Measurements from ENCODE around the gene GCC2. TPM values are rescaled to one million over a fixed set of nuclear protein-coding genes. Genes with fewer than 3 reads are reported as not detected.
A peak's percentile ranks its signal among the peaks of the same experiment; 100 is the strongest.
"Not testable (repeated sequence)": the region's sequence is repeated elsewhere in the genome, so short reads cannot be mapped to it uniquely, and the experiment has no call there.

The GCC2 gene
- polyA plus RNA-seq, 1 donor = 70.0 TPM

DNA sequence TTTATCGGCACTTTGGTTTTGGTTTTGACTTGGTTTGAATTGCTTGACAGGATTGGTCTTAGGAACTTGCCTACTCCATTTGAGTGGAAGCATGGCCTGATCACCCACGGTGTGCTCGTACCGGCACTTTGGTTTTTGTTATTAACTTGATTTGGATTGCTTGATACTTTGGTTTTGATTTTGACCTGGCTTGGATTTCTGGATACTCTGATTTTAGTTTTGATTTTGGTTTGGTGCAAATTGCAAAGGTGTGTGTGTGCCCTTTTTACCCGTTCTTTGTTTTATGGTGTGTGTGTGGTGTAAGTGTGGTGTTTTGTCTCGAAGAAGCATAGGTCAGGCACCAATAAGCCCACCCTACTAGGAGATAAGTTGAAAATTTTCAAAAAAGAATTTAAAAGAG lies 75.7 kb downstream of the GCC2 start:
- DNase-seq = not testable (repeated sequence)

DNA sequence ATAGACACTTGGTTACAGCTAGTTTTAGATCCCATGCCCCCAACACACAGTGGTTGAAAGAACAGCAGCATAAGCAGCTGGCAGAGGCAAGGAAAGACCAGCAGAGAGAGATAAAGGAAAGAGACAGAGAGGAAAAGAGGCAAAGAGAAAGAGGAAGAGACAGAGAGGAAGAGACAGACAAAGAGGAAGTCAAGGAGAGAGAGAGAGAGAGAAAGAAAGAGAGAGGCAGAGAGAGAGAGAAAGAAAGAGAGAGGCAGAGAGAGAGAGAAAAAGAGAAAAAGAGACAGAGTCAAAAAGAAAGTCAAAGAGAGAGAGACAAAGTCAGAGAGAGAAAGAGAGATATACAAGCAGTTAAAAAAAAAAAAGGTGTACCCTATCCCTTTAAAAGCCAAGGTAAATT lies 76.3 kb downstream of the GCC2 start:
- not testable (repeated sequence) for DNase-seq

DNA sequence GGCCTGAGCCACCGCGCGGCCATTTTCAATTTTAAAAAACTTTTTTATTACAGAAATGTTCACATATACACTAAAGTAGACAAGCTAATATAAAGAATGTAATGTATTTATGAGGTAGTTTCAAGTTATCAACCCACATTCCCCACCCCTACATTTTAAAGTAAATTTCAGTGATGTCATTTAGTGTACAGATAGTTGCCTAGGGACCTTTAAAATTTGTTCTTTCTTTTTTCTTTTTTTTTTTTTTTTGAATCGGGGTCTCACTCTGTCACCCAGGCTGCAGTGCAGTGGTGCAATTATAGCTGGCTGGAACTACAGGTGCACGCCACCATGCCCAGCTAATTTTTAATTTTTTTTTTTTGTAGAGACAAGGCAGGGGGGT lies 82.7 kb downstream of the GCC2 start:
- DNase-seq = no peak

DNA sequence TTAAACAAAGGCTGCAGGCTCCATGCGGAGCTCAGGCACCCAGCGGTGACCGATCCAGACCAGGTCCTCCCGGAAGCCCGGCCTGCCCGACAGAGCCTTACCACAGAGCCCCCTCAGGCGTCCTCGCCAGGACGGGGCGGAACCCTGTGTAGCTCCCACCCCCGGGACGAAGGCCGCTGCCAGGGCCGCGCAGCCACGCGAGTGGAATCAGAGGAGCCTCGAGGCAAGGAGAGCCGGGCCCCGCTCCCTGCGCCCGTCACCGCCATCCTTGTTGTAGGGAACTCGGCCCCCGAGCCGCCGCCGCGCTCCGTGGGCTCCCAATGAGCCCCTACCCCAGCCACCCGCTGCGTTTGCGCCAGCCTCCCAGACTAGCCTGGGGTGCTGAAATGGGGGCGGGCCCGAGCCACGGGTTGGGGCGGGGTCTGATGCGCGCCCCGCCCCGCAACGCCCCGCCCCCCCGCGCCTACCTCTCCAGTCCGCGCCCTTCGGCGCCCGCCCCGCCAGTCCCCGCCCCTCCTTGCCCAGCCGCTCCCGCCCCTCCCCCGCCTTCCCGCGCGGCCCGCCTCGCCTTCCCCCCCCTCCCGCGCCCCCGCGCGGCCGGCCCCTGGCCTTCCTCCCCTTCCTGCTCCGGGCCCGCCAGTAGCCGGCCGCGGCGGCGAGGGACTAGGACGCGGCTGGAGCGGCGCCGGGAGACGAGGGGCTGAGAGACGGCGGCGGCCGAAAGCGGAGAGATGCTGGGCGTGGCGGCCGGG lies 85.0 kb downstream of the GCC2 start, which contains the start of gene LIMS1:
TSS of gene LIMS1 (plus strand) at position 639 of the 752 bp plus-strand sequence. CDS start at position 732, 93 bp downstream.
- peak; percentile 90 for DNase-seq

DNA sequence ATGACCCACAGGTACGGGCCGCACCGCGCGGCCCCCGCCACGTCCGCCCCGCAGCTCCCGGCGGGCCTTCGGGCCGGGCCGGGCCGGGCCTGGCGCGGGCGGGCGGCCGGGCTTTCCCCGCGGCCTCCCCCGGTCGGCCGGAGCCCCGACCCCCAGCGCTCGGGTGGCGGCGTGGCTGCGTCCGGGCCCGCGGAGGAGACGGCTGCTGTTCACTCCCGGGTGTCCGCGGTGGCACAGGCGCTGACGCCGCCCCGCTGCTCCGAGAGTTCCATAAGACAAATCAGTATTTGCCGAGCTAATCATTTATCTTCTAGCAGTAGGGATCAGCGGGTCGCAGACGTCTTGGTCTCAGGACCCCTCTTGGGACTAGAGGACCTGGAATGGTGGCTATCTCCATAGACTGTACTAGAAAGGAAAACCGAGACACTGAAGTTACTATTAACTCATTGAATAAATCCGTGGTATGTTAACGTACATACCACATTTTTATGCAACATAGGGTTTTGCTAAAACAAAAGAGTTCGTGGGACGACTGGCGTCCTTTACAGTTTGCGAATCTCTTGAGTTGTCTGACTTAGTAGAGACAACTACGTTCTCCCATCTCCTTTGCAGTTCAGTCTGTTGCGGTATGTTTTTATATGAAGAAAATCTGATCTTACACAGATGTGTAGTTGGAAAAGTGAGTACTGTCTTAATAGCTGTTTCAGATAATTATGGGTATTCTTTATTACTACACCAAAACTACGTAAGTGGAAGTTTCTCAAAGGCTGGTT lies 85.8 kb downstream of the GCC2 start:
- DNase-seq = peak; percentile 58

DNA sequence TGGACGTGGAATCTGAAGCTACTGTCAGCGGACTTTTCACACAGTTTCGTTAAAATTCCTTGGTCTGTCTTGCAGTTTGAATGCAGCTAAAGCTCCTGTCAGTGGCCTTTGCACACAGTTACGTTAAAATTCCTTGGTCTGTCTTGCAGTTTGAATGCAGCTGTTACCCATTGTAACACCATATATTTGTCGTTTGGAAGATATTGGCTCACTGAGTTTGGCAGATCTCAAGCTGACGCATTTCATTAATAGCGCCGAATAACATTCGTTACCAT lies 86.3 kb downstream of the GCC2 start:
- no peak for DNase-seq

DNA sequence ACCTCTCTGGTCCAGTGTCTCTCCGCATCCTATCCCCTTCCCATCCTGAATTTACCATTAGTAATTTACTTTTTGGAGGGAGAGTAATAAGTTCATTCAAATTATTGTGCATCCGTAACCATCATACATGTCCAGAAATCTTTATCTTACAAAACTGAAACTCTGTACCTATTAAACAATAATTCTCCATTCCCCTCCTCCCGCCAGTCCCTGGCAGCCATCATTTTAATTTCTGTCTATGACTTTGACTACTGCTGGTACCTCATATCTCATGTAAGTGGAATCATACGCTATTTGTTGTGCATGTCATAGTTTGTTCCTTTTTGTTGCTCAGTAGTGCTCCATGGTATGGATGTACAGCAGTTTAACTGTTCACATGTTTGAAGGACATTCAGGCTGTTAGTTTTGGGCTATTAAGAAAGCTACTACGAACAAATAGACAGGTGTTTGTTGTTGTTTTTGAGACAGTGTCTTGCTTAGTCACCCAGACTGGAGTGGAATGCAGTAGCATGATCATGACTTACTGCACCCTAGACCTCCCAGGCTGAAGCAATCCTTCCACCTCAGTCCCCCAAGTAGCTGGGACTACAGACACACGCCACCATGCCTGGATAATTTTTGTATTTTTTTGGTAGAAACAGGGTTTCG lies 87.3 kb downstream of the GCC2 start:
- no peak for DNase-seq

DNA sequence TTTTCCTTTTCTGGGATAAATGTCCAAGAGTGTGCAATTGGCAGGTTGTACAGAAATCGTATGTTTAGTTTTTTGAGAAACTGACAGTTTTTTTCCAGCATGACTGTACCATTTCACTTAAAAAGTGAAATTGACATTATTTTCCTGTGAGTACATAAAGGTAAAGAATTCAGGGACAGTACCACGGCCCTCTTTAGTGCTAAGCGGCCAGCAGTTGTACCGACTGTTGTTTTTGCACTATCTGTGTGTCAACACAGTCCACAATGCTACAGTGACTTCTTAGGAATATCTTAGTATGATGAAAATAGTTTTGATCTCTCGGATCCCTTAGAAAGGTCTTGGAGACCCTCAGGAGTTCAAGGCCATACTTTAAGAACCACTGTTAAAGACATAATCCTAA lies 87.9 kb downstream of the GCC2 start:
- no peak for DNase-seq

DNA sequence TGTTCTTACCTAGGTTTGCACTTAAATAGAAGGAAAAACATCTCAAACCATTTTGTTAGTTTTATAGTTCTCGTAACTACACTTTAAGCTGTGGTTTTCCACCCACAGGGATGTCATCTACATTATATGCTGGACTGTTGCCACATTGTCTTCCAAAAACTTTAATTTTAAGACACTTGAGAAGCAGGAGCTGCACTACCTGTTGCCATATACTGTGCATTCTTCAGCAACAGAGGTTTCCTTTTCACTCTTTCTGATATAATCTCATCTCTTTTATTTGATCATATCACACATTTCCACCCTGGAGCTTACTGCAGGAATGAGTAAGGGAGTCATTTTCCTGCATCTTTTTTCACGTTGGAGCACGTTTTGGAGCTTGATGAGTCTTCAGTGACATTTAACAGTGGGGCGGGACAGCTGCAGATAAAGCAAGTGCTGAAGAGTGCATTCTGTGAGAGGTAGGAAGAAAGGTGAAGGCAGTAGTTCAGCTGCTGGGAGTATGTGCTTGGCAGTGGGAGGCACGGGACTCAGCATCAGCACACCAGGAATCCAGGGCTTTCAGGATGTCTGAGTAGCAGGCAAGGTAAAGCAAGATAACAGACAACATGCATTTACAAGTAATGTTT lies 89.1 kb downstream of the GCC2 start:
- no peak for DNase-seq

DNA sequence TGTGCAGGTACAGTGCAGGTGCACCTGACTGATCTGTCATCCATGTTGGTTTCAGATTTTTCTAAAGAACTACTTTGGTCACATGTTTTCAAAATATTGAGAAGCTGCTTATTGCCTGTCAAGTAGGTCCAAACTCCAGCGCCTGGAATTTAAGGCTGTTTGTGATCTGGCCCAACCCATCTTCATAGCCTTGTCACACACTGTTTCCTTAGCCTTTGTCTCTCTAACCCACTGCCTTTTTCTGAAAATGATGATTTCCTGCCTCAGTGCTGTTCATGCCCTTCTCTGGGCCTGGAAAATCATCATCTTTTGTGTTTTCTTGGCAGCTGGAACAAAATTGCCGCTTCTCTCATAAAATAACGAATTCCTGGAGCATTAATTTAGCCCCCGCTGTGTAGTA lies 92.4 kb downstream of the GCC2 start:
- no peak for DNase-seq

DNA sequence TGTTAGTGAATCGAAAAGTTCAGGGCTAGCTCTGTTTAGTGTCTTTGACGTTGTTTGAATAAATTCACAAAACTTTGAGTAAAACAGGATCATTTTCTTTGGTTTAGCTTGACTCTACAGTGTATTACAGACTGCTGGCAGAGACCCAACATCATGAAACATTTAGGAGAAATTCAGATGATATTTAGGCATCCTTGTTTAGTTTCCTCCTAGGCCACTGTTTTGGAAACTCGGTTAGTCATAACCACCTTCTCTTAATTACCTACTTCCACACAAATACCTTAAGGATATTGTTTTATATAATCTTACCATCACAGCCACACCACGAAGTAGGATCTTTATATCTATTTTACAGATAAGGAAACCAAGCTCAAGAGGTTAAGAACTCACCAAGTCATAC lies 93.1 kb downstream of the GCC2 start:
- no peak for DNase-seq

DNA sequence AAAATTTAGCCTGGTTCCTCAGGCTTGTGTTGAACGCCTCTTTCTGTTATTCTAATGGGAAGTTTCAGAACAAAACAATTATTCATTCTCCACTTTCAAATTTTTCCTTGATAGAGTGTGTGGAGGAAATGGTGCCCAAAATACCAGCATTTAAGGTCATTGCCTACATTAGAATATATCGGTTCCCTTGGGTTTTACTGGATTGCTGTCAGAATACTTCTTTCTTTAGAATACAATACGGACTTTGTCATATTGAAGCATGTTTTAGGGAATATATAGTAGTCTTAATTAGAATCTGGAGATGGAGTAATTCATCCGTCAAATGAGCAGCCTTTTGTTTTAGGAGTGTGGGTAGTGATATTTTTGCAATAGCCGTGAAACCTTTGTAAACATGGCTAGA lies 98.6 kb downstream of the GCC2 start:
- no peak for DNase-seq

DNA sequence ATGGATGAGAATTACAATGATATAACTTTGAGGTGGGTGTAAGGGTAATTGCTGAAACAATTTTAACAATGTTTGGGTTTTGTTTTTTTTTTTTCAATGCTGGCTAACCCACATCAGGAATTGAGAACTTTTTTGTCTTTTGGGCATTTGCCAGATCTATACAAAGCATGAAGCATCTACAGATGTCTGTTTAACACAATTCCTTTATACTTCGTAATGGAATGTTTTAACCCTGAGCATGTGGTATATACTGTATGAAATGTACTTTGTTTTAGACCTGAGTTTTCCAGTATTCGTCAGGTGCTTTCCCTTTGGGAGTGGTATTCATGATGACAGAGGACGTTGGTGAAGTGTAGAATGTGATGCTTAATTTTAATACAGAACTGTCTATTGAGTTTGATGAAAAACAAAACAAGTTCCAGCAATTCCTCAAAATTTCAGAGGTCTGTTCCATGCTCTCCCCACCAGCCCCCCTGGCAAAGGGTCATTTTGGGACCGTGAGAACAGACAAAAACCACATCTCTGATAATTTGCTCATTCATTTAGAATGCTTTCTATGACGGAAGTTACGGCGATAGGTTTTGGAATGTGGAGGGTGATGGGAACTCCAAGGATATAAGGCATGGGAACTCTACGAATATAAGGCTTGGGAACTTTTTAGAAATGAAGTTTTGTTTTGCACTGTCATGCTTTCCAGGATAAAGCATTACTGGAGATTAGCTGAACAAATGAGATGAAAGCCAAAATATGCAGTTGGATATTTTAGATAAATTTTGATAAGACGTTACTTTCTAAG lies 99.4 kb downstream of the GCC2 start:
- no peak for DNase-seq

DNA sequence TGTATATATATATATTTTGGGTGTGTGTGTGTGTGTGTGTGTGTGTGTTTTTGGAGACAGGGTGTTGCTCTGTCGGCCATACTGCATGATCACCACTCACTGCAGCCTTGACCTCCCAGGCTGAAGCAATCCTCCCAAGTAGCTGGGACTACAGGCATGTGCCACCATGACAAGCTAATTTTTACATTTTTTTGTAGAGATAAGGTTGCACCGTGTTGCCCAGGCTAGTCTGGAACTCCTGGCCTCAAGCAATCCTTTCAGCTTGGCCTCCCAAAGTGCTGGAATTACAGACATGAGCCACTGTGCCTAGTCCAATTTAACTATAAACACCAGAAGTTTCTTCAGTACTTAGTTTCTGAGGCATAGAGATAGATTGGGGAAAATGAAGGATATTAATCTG lies 103.6 kb downstream of the GCC2 start:
- no peak for DNase-seq

DNA sequence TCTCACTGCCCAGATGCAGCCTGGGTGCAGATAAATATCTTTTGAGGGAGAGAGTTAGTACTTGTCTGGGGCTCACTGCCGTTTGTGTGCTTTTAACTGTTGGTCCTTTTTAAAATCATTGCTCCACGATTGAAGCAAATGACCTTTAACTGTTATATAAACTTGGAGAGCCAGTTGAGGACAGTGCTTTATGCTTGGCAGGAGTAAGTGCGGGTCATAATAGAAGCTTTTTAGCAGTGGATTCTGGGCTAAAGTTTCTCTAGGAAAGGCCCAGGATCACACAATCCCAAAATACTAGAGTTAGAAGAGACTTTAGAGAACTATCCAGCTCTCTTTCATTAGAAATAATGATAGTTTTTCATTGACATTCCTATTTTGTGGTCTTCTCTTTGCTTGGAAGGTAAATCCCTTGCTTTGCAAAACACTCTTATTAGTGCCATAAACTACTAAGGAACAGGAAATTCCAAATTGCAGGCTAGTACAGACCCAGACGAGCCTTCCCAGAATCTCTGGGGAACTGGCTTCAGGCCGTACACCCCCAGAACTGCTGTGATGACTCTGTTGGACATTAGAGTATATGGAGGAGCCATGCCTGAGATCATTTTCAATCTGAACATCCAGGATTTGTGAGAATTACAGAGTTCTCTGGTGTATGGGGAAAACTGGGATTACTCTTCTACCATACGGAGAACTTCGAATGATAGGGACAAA lies 104.4 kb downstream of the GCC2 start:
- no peak for DNase-seq

DNA sequence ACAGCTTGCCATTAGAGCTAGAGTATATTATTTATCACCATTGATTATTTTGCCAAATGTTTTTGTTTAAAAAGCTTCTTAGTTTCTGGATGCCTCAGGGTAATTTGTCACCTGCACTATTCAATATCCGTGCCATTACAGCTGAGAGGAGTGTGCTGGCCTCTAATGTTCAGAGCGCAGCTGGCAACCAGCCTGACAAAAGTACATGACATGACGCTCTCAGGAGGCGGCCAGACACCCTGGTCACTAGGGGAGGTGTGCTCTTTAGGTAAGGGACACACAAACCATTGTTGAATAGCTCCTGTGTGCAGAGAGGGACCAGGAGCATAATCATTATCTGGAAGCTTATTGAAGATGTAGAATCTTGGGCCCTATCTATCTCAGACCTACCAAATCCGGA lies 105.5 kb downstream of the GCC2 start:
- DNase-seq = no peak

DNA sequence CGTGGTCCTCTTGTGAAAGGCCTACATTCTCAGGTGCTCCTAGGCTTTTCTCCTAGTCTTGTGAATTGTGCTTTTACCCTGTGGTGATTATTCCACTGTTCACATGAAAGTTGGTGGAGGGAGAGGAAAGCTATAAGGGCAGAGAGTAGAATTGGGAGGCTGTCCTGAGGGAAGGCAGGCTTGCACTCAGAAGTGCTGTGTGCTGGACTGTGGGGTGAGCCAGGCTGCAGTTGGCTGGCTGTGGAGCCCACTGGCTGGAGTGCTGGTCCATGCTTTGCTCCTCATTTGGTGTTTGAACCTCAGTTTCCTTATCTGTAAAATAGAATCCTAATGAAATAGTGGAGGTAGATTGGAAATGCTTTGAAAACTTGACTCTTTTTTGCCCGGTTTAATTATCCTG lies 106.6 kb downstream of the GCC2 start:
- DNase-seq = no peak

DNA sequence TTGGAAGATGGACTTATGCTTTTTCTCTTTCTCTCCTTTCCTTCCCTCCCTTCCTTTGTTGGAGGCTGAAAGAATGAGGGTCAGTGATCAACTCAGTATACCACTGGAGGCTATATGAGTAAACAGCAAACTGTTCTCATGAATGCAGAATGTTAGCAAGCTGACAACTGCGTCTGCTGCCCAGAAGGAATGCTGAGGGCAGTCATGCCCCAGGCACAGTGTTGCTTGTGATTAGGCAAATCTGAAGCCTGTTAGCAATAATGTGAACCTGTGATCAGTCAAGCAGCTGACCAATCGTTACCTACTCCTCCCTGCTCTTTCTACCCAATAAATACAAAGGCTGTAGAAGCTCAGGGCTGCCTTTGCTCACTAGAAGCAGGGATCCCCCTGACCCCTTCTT lies 107.6 kb downstream of the GCC2 start:
- not testable (repeated sequence) for DNase-seq
